IMR-90 (cell line): Measurements from ENCODE around the gene IL13. TPM values are rescaled to one million over a fixed set of nuclear protein-coding genes. Genes with fewer than 3 reads are reported as not detected.

ENCODE experiments used
- ATAC-seq: fragments of 200-7000 bp; cut with Tn5 transposase; 2 replicates; pipeline ENCODE4 v1.9.1; 2020; ENCODE audit warnings: low read depth, mild to moderate bottlenecking, moderate library complexity
- BruUV-seq: library from RNA; stranded (reverse); fragments of 400-500 nt; replicated peaks from 2 replicates; lab custom pipeline; 2021; lab: Mats Ljungman, UMichigan
- CTCF ChIA-PET: fragments of 300-600 bp; formaldehyde crosslinking; extraction: SDS; loops from one replicate; lab custom pipeline; 2021; ENCODE audit warnings: antibody characterized with exemption; lab: Yijun Ruan, JAX
- POLR2A ChIA-PET: fragments of 300-600 bp; sonication (Branson Sonifier 250); formaldehyde crosslinking; loops from one replicate; lab custom pipeline; 2022; ENCODE audit warnings: antibody characterized with exemption; ENCODE audit not compliant: unreplicated experiment; lab: Charles Lee
- DNase-seq: peaks from one replicate; pipeline ENCODE4 v3.0.0; 2013
- H2AFZ ChIP-seq: replicated peaks from 2 replicates; pipeline ENCODE3; 2013; ENCODE audit warnings: low read length, mild to moderate bottlenecking; ENCODE audit not compliant: poor library complexity
- H2AK5ac ChIP-seq: 2 replicates; pipeline ENCODE4 v1.6.1; 2013; ENCODE audit warnings: low read depth, low read length, inconsistent platforms
- H2AK9ac ChIP-seq: replicated peaks from 2 replicates; pipeline ENCODE3; 2013; ENCODE audit warnings: mild to moderate bottlenecking, low read depth, low read length, moderate library complexity; ENCODE audit not compliant: poor library complexity
- H2BK120ac ChIP-seq: 2 replicates; pipeline ENCODE4 v1.6.1; 2013; ENCODE audit warnings: low read depth, low read length, inconsistent platforms
- H2BK15ac ChIP-seq: 3 replicates; pipeline ENCODE4 v1.6.1; 2013; ENCODE audit warnings: low read depth, low read length, inconsistent platforms
- H2BK20ac ChIP-seq: 2 replicates; pipeline ENCODE4 v1.6.1; 2013; ENCODE audit warnings: low read depth, mild to moderate bottlenecking, inconsistent platforms, low read length, moderate library complexity
- H2BK5ac ChIP-seq: 2 replicates; pipeline ENCODE4 v1.6.1; 2013; ENCODE audit warnings: mild to moderate bottlenecking, low read depth, low read length, inconsistent platforms; ENCODE audit not compliant: poor library complexity, severe bottlenecking
- H3K14ac ChIP-seq: replicated peaks from 2 replicates; pipeline ENCODE4 v1.6.1; 2013; ENCODE audit warnings: low read depth, low read length, inconsistent platforms
- H3K18ac ChIP-seq: 2 replicates; pipeline ENCODE4 v1.6.1; 2013; ENCODE audit warnings: low read depth, low read length, control low read depth
- H3K23ac ChIP-seq: 2 replicates; pipeline ENCODE4 v1.6.1; 2013; ENCODE audit warnings: low read depth, low read length, inconsistent platforms
- H3K27ac ChIP-seq: 2 replicates; pipeline ENCODE4 v1.5.1; 2013; ENCODE audit warnings: mild to moderate bottlenecking, control low read depth, low read length; ENCODE audit not compliant: insufficient read depth
- H3K27me3 ChIP-seq: 2 replicates; pipeline ENCODE4 v1.6.1; 2013; ENCODE audit warnings: low read length; ENCODE audit not compliant: control insufficient read depth, insufficient read depth
- H3K36me3 ChIP-seq: 2 replicates; pipeline ENCODE4 v1.6.1; 2013; ENCODE audit warnings: low read length, mixed read lengths; ENCODE audit not compliant: control insufficient read depth, insufficient read depth
- H3K4ac ChIP-seq: 2 replicates; pipeline ENCODE4 v1.6.1; 2013; ENCODE audit warnings: low read depth, low read length, inconsistent platforms
- H3K4me1 ChIP-seq: 2 replicates; pipeline ENCODE4 v1.6.1; 2013; ENCODE audit warnings: low read length, mixed read lengths; ENCODE audit not compliant: control insufficient read depth, insufficient read depth
- H3K4me2 ChIP-seq: 2 replicates; pipeline ENCODE4 v1.6.1; 2013; ENCODE audit warnings: low read depth, mild to moderate bottlenecking, control low read depth, low read length, moderate library complexity
- H3K4me3 ChIP-seq: 2 replicates; pipeline ENCODE4 v1.5.1; 2013; ENCODE audit warnings: low read depth, mild to moderate bottlenecking, control low read depth, low read length, moderate library complexity; ENCODE audit not compliant: insufficient read depth
- H3K56ac ChIP-seq: 2 replicates; pipeline ENCODE4 v1.6.1; 2013; ENCODE audit warnings: low read length, inconsistent platforms; ENCODE audit not compliant: insufficient read depth; ENCODE audit errors: extremely low read depth
- H3K79me1 ChIP-seq, 2 experiments: 2 replicates each; pipeline ENCODE4 v1.6.1; 2013; ENCODE audit warnings: low read length in 2 of 2, inconsistent platforms in 1 of 2, low read depth in 1 of 2
- H3K9ac ChIP-seq: 2 replicates; pipeline ENCODE4 v1.6.1; 2013; ENCODE audit warnings: low read depth, low read length, control low read depth
- H3K9me1 ChIP-seq: 2 replicates; pipeline ENCODE4 v1.6.1; 2013; ENCODE audit warnings: low read length, inconsistent platforms; ENCODE audit not compliant: insufficient read depth
- H3K9me3 ChIP-seq: 2 replicates; pipeline ENCODE4 v1.6.1; 2013; ENCODE audit warnings: low read length; ENCODE audit not compliant: control insufficient read depth, insufficient read depth
- H4K20me1 ChIP-seq: 2 replicates; pipeline ENCODE4 v1.6.1; 2013; ENCODE audit warnings: low read length, inconsistent platforms; ENCODE audit not compliant: insufficient read depth
- H4K5ac ChIP-seq: 2 replicates; pipeline ENCODE4 v1.6.1; 2013; ENCODE audit warnings: mild to moderate bottlenecking, low read depth, low read length, control low read depth
- H4K8ac ChIP-seq, 2 experiments: 2 replicates each; pipeline ENCODE4 v1.6.1; 2013; ENCODE audit warnings: low read depth in 2 of 2, low read length in 2 of 2, control low read depth in 1 of 2, inconsistent platforms in 1 of 2
- H4K91ac ChIP-seq: 2 replicates; pipeline ENCODE4 v1.6.1; 2013; ENCODE audit warnings: low read depth, low read length, inconsistent platforms; ENCODE audit not compliant: insufficient read depth
- MAZ ChIP-seq: IDR thresholded peaks from 2 replicates; pipeline ENCODE4 v1.6.1; 2012; ENCODE audit warnings: low read depth, mild to moderate bottlenecking, low read length, improper control_type of control experiment, moderate library complexity, borderline replicate concordance
- RAD21 ChIP-seq: IDR thresholded peaks from 2 replicates; pipeline ENCODE4 v1.6.1; 2012; ENCODE audit warnings: low read length, improper control_type of control experiment
- RFX5 ChIP-seq: IDR thresholded peaks from 2 replicates; pipeline ENCODE4 v1.8.0; 2012; ENCODE audit warnings: low read depth, mild to moderate bottlenecking, low read length, moderate library complexity
- WGBS, 2 experiments: methylation state at CpG; one replicate each; pipeline versions ENCODE4 v1.1.5 to v1.1.7; 2013; ENCODE audit warnings: missing lambda C conversion rate in 2 of 2; ENCODE audit not compliant: insufficient read length in 1 of 2; ENCODE audit errors: extremely low coverage in 2 of 2; 5-methylcytosine and 5-hydroxymethylcytosine counted together
- dilution Hi-C: fragments of 300-500 bp; cut with HindIII; formaldehyde crosslinking; loops from one replicate; pipeline ENCODE4 v1.14.3; 2018; ENCODE audit warnings: low sequenced_read_pairs; ENCODE audit not compliant: unreplicated experiment
- in situ Hi-C: fragments of 300-500 bp; cut with MboI; formaldehyde crosslinking; loops from 3 replicates; pipeline ENCODE4 v1.14.3; 2019; ENCODE audit warnings: low sequenced_read_pairs, inconsistent platforms, mixed read lengths
- intact Hi-C: fragments of 100-400 bp; cut with micrococcal nuclease; formaldehyde crosslinking; loops from 2 replicates; pipeline ENCODE4 v1.10.0; 2022
- polyA plus RNA-seq, 3 experiments: library from polyadenylated mRNA; depleted of rRNA; stranded (reverse); fragments of >200 nt; gene quantifications; 2 replicates each; pipeline ENCODE4 v1.2.3, GENCODE V29; 2012; ENCODE audit warnings: low replicate concordance in 1 of 3
- total RNA-seq: library from RNA; depleted of rRNA; stranded (reverse); fragments of >200 nt; gene quantifications from 2 replicates; pipeline ENCODE4 v1.2.3, GENCODE V29; 2012

Gene IL13
- total and polyA plus RNA-seq, 2 of the 4 experiments (the other 2 are of a cell fraction) = not detected

DNA sequence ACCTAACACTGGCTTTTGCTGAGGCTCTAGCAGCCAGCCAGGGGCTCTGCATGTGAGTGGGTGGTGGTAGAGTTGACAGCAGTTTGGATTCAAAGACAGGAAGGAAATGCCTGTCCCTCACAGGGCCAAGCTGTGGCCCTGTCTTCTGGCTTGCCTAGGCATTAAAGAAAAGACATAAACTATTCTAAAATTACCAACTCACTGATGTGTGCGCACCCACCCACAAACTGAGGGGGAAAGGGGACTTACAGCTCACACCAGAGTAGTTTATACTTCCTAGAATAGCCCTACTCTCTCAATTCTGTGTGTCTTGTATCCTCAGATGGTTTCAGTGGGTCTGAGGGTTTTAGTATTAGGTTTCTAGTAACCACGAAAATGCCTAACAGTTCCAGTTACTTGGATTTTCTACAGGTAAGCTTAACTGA lies 18.3 kb upstream of the IL13 start:
- dilution Hi-C loops = no loop called here

More for the DNA sequence above, 18.3 kb upstream of the IL13 start:
- H3K23ac ChIP-seq = no peak overlapping the region
- ATAC-seq (no peak), DNase-seq (no peak)
- no peak overlapping the region for H2AFZ ChIP-seq
- H4K5ac ChIP-seq = no peak overlapping the region
- H4K91ac ChIP-seq = no peak overlapping the region
- no peaks in the 10 kb centered on the region for H3K9me3 ChIP-seq
- H2BK15ac ChIP-seq = no peak overlapping the region
- H3K14ac ChIP-seq = no peak overlapping the region
- intact Hi-C loops = loop anchor here (5.0 kb wide), 1 partner anchor 78 kb away; no protein-coding TSS in a partner anchor
- H3K27me3 ChIP-seq = no peaks in the 10 kb centered on the region
- no peak overlapping the region for H3K4me3 ChIP-seq
- ChIA-PET POLR2A (no interaction called here), CTCF (no interaction called here)
- H2AK9ac ChIP-seq = no peak overlapping the region
- no peaks in the 10 kb centered on the region for H4K20me1 ChIP-seq
- no TSS peak for BruUV-seq
- peaks cover 6% of the 10 kb centered on the region for H3K9me1 ChIP-seq
- no peak overlapping the region for H3K4me2 ChIP-seq
- H2AK5ac ChIP-seq = no peak overlapping the region
- H3K18ac ChIP-seq = no peak overlapping the region
- no peak overlapping the region for H2BK120ac ChIP-seq
- H2BK5ac ChIP-seq = no peak overlapping the region
- no peaks in the 10 kb centered on the region for H3K4me1 ChIP-seq
- H4K8ac ChIP-seq = no peak overlapping the region
- WGBS, 2 experiments = no CpG with 5 or more reads among the region's 2 CpGs
- H2BK20ac ChIP-seq = no peak overlapping the region
- no peak overlapping the region for H3K4ac ChIP-seq
- H3K9ac ChIP-seq = no peak overlapping the region
- H3K79me1 ChIP-seq = no peaks in the 10 kb centered on the region
- H3K27ac ChIP-seq = no peak overlapping the region
- in situ Hi-C loops = no loop called here
- TF ChIP-seq RAD21 (no peak), RFX5 (no peak), MAZ (no peak)
- H3K56ac ChIP-seq = no peak overlapping the region
- peaks cover 35% of the 10 kb centered on the region for H3K36me3 ChIP-seq
